H9 (cell line): ENCODE measurements around the gene SMIM20. TPM values are rescaled to one million over a fixed set of nuclear protein-coding genes. Genes with fewer than 3 reads are reported as not detected.

Experiments
- DNase-seq: peaks from one replicate; pipeline ENCODE4 v3.0.0-alpha.2; 2017
- H2AFZ ChIP-seq: one replicate; pipeline ENCODE4 v1.6.1; 2013; ENCODE audit warnings: mild to moderate bottlenecking, low read length, control low read depth, moderate library complexity
- H2AK5ac ChIP-seq: 2 replicates; pipeline ENCODE4 v1.6.1; 2013; ENCODE audit warnings: low read length, control low read depth, mixed read lengths; ENCODE audit not compliant: insufficient read length
- H2BK120ac ChIP-seq: one replicate; pipeline ENCODE4 v1.6.1; 2013; ENCODE audit warnings: low read depth, mild to moderate bottlenecking, low read length, control low read depth, inconsistent platforms; ENCODE audit not compliant: poor library complexity, severe bottlenecking
- H2BK12ac ChIP-seq: 2 replicates; pipeline ENCODE4 v1.6.1; 2013; ENCODE audit warnings: low read length, control low read depth, mixed read lengths, low read depth; ENCODE audit not compliant: insufficient read length
- H2BK15ac ChIP-seq: 2 replicates; pipeline ENCODE4 v1.6.1; 2013; ENCODE audit warnings: low read depth, low read length, control low read depth
- H2BK20ac ChIP-seq: one replicate; pipeline ENCODE4 v1.6.1; 2013; ENCODE audit warnings: low read depth, mild to moderate bottlenecking, low read length, control low read depth, inconsistent platforms; ENCODE audit not compliant: poor library complexity, severe bottlenecking
- H2BK5ac ChIP-seq: 2 replicates; pipeline ENCODE4 v1.6.1; 2013; ENCODE audit warnings: low read length, control low read depth, mixed read lengths; ENCODE audit not compliant: insufficient read length
- H3K14ac ChIP-seq: 2 replicates; pipeline ENCODE4 v1.6.1; 2013; ENCODE audit warnings: low read length, control low read depth; ENCODE audit not compliant: insufficient read depth
- H3K18ac ChIP-seq: 2 replicates; pipeline ENCODE4 v1.6.1; 2013; ENCODE audit warnings: low read depth, mild to moderate bottlenecking, mixed read lengths, low read length, control low read depth; ENCODE audit not compliant: insufficient read length
- H3K23ac ChIP-seq: 2 replicates; pipeline ENCODE4 v1.6.1; 2013; ENCODE audit warnings: low read length, control low read depth, mixed read lengths, low read depth; ENCODE audit not compliant: insufficient read length
- H3K23me2 ChIP-seq: 2 replicates; pipeline ENCODE4 v1.6.1; 2013; ENCODE audit warnings: low read depth, mild to moderate bottlenecking, mixed read lengths, low read length, control low read depth; ENCODE audit not compliant: insufficient read length, poor library complexity, severe bottlenecking
- H3K27ac ChIP-seq: 2 replicates; pipeline ENCODE4 v1.5.1; 2013; ENCODE audit warnings: low read length, control low read depth, mixed read lengths, low read depth; ENCODE audit not compliant: insufficient read length
- H3K27me3 ChIP-seq: 2 replicates; pipeline ENCODE4 v1.6.1; 2013; ENCODE audit warnings: low read length, control low read depth, inconsistent platforms; ENCODE audit not compliant: insufficient read depth
- H3K4ac ChIP-seq: 2 replicates; pipeline ENCODE4 v1.6.1; 2013; ENCODE audit warnings: low read depth, mild to moderate bottlenecking, control low read depth, inconsistent platforms, low read length, moderate library complexity
- H3K4me1 ChIP-seq: 2 replicates; pipeline ENCODE4 v1.6.1; 2013; ENCODE audit warnings: low read length, control low read depth, inconsistent platforms; ENCODE audit not compliant: insufficient read depth
- H3K4me2 ChIP-seq: 2 replicates; pipeline ENCODE4 v1.6.1; 2013; ENCODE audit warnings: low read length, control low read depth, mixed read lengths; ENCODE audit not compliant: insufficient read length, insufficient read depth
- H3K56ac ChIP-seq: 2 replicates; pipeline ENCODE4 v1.6.1; 2013; ENCODE audit warnings: low read depth, mild to moderate bottlenecking, mixed read lengths, low read length, control low read depth; ENCODE audit not compliant: insufficient read length
- H3K79me1 ChIP-seq: 2 replicates; pipeline ENCODE4 v1.6.1; 2013; ENCODE audit warnings: low read depth, mild to moderate bottlenecking, moderate library complexity, low read length, control low read depth, inconsistent platforms; ENCODE audit not compliant: insufficient read depth, poor library complexity, severe bottlenecking
- H3K79me2 ChIP-seq: 2 replicates; pipeline ENCODE4 v1.6.1; 2013; ENCODE audit warnings: low read length, control low read depth, inconsistent platforms; ENCODE audit not compliant: insufficient read depth
- H3K9ac ChIP-seq: 2 replicates; pipeline ENCODE4 v1.6.1; 2013; ENCODE audit warnings: low read length, control low read depth, mixed read lengths; ENCODE audit not compliant: insufficient read length; ENCODE audit errors: extremely low read depth
- H3K9me3 ChIP-seq: one replicate; pipeline ENCODE4 v1.6.1; 2013; ENCODE audit warnings: low read depth, low read length, inconsistent platforms; ENCODE audit not compliant: control insufficient read depth
- H3T11ph ChIP-seq: one replicate; pipeline ENCODE4 v1.6.1; 2013; ENCODE audit warnings: mild to moderate bottlenecking, low read length, control low read depth, inconsistent platforms
- H4K20me1 ChIP-seq: one replicate; pipeline ENCODE4 v1.6.1; 2013; ENCODE audit not compliant: control insufficient read depth, insufficient read length, insufficient read depth
- H4K5ac ChIP-seq: 2 replicates; pipeline ENCODE4 v1.6.1; 2013; ENCODE audit warnings: low read depth, mild to moderate bottlenecking, mixed read lengths, low read length, control low read depth; ENCODE audit not compliant: insufficient read length
- H4K8ac ChIP-seq: replicated peaks from 2 replicates; pipeline ENCODE4 v1.6.1; 2013; ENCODE audit warnings: low read length, control low read depth, mixed read lengths, low read depth; ENCODE audit not compliant: insufficient read length
- H4K91ac ChIP-seq: 2 replicates; pipeline ENCODE4 v1.6.1; 2013; ENCODE audit warnings: low read depth, mild to moderate bottlenecking, moderate library complexity, mixed read lengths, low read length, control low read depth; ENCODE audit not compliant: insufficient read length
- H3K27ac Mint-ChIP-seq, 3 experiments: 2 replicates in 2 of 3; 3 replicates in 1 of 3; pipeline ENCODE4 v1.8.0; 2020 to 2021; ENCODE audit warnings: mixed read lengths in 3 of 3, mild to moderate bottlenecking in 1 of 3, moderate library complexity in 1 of 3
- H3K27me3 Mint-ChIP-seq: 2 replicates; pipeline ENCODE4 v1.8.0; 2021; ENCODE audit warnings: low read depth, mild to moderate bottlenecking, moderate library complexity, mixed read lengths
- H3K36me3 Mint-ChIP-seq, 3 experiments: 2 replicates in 2 of 3; 3 replicates in 1 of 3; pipeline ENCODE4 v1.8.0; 2020 to 2021; ENCODE audit warnings: low read depth in 3 of 3, mixed read lengths in 3 of 3; ENCODE audit not compliant: insufficient read depth in 1 of 3
- H3K4me1 Mint-ChIP-seq, 2 experiments: 2 replicates each; pipeline ENCODE4 v1.8.0; 2020; ENCODE audit warnings: mixed read lengths in 2 of 2
- H3K4me3 Mint-ChIP-seq, 2 experiments: 2 replicates in 1 of 2; 3 replicates in 1 of 2; pipeline ENCODE4 v1.8.0; 2020 to 2021; ENCODE audit warnings: mild to moderate bottlenecking in 2 of 2, mixed read lengths in 2 of 2, moderate library complexity in 1 of 2
- H3K9me3 Mint-ChIP-seq, 2 experiments: 2 replicates in 1 of 2; 3 replicates in 1 of 2; pipeline ENCODE4 v1.8.0; 2020; ENCODE audit warnings: mild to moderate bottlenecking in 2 of 2, mixed read lengths in 2 of 2, moderate library complexity in 1 of 2
- WGBS: extraction: QIAGEN DNeasy Blood & Tissue Kit; methylation state at CpG from one replicate; pipeline ENCODE4 v1.1.7; 2013; ENCODE audit warnings: missing lambda C conversion rate, low lambda C conversion rate, mixed read lengths; ENCODE audit not compliant: insufficient read length; ENCODE audit errors: extremely low coverage; 5-methylcytosine and 5-hydroxymethylcytosine counted together
- total RNA-seq: library from RNA; stranded (reverse); gene quantifications from 2 replicates; pipeline ENCODE4 v1.2.1, GENCODE V29; 2021
- TF ChIP-seq, protein P1 (sequence below): fragments of 200-600 bp; sonication (generic); conservative IDR thresholded peaks from 3 replicates; pipeline ENCODE4 v1.8.0; 2021; ENCODE audit warnings: antibody characterized with exemption, mild to moderate bottlenecking

The SMIM20 gene
- total RNA-seq, 1 experiment from 2014 or later: 40.2 TPM

DNA sequence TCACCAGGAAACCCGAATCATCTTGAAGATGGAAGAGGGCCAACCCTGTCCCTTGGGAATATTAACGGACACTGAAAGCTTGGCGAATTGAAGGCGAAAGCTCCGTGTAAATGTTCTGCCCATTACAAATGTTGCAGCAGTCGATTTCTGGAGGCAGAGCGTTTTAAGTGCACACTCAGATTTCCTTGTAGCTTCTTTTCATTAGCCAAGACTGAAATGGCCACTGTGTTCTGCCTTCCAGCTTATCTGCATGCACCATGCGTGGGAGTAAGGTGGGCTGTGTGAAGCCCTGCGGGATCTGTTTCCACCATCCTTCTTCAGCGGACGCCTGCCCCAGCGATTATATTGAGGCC lies 1.3 kb downstream of the SMIM20 start:
- H4K20me1 ChIP-seq: no peaks in the 10 kb centered on the region
- no peak overlapping the region for H3K9ac ChIP-seq
- H3K4me1 ChIP-seq: no peaks in the 10 kb centered on the region
- no peak overlapping the region for H2BK20ac ChIP-seq
- H3K9me3 ChIP-seq: no peaks in the 10 kb centered on the region
- H3K4ac ChIP-seq: no peak overlapping the region
- H3T11ph ChIP-seq: no peak overlapping the region
- no peak overlapping the region for H3K14ac ChIP-seq
- H3K36me3 Mint-ChIP-seq: peaks cover 2 to 17% (median 4%) of the 10 kb centered on the region in 3 experiments; a peak in 6 of 7 replicates
- no peaks in the 10 kb centered on the region; the same call in 1 of the 2 replicates for H3K79me2 ChIP-seq
- H3K27me3 Mint-ChIP-seq: peaks cover 24% of the 10 kb centered on the region
- no peak overlapping the region for H3K23ac ChIP-seq
- no peak overlapping the region for H2BK5ac ChIP-seq
- H3K27me3 ChIP-seq: no peaks in the 10 kb centered on the region; the same call in 1 of the 2 replicates
- no peak overlapping the region for H4K5ac ChIP-seq
- H3K27ac ChIP-seq: no peak overlapping the region
- H3K56ac ChIP-seq: no peak overlapping the region
- no CpG with 5 or more reads among the region's 12 CpGs for WGBS
- no peaks in the 10 kb centered on the region; a peak in 1 of 5 replicates for H3K9me3 Mint-ChIP-seq
- TF ChIP-seq, protein P1, sequence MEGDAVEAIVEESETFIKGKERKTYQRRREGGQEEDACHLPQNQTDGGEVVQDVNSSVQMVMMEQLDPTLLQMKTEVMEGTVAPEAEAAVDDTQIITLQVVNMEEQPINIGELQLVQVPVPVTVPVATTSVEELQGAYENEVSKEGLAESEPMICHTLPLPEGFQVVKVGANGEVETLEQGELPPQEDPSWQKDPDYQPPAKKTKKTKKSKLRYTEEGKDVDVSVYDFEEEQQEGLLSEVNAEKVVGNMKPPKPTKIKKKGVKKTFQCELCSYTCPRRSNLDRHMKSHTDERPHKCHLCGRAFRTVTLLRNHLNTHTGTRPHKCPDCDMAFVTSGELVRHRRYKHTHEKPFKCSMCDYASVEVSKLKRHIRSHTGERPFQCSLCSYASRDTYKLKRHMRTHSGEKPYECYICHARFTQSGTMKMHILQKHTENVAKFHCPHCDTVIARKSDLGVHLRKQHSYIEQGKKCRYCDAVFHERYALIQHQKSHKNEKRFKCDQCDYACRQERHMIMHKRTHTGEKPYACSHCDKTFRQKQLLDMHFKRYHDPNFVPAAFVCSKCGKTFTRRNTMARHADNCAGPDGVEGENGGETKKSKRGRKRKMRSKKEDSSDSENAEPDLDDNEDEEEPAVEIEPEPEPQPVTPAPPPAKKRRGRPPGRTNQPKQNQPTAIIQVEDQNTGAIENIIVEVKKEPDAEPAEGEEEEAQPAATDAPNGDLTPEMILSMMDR: no peak
- peak overlapping the region; percentile 97 for H3K4me2 ChIP-seq
- no peak overlapping the region for H2BK12ac ChIP-seq
- H3K79me1 ChIP-seq: no peaks in the 10 kb centered on the region
- H3K4me3 Mint-ChIP-seq: peak overlapping the region; percentile 85 to 98
- no peak overlapping the region for H2BK120ac ChIP-seq
- H4K91ac ChIP-seq: no peak overlapping the region
- no peak overlapping the region for H4K8ac ChIP-seq
- no peak overlapping the region for H2AK5ac ChIP-seq
- no peak overlapping the region for H2AFZ ChIP-seq
- no peak overlapping the region for H2BK15ac ChIP-seq
- H3K23me2 ChIP-seq: peaks cover 9% of the 10 kb centered on the region
- no peak overlapping the region for H3K18ac ChIP-seq
- DNase-seq: no peak
- H3K27ac Mint-ChIP-seq: peak overlapping the region in 2 of 3 experiments; percentile 31 to 71; a peak in 2 of 7 replicates
- H3K4me1 Mint-ChIP-seq: peaks cover 16 to 20% of the 10 kb centered on the region in 2 experiments
